K562 (cell line): ENCODE data around the gene IFNG-AS1. TPM values are rescaled to one million over a fixed set of nuclear protein-coding genes. Genes with fewer than 3 reads are reported as not detected.

Experiments
- ATAC-seq: fragments of 200-7000 bp; cut with Tn5 transposase; 3 replicates; pipeline ENCODE4 v1.9.1; 2020; ENCODE audit warnings: moderate library complexity
- BruUV-seq: library from RNA; stranded (reverse); fragments of 400-500 nt; replicated peaks from 2 replicates; lab custom pipeline; 2021; lab: Mats Ljungman, UMichigan
- CTCF ChIA-PET: fragments of 300-600 bp; formaldehyde crosslinking; extraction: SDS; loops from one replicate; lab custom pipeline; 2021; ENCODE audit warnings: low intra/inter-chr PET ratio; lab: Yijun Ruan, JAX
- POLR2A ChIA-PET: fragments of 300-600, 350-650 bp; sonication (Branson Sonifier 250); formaldehyde crosslinking; extraction: SDS; loops from one replicate; lab custom pipeline; 2021; ENCODE audit warnings: antibody characterized with exemption, inconsistent platforms; lab: Yijun Ruan, JAX
- DNase-seq, 4 experiments: peaks; one replicate each; pipeline versions ENCODE4 v3.0.0 to v3.0.0-alpha.2; 2011 to 2018; ENCODE audit warnings: low spot score in 3 of 4, mixed read lengths in 3 of 4; ENCODE audit errors: extremely low read depth in 1 of 4
- FAIRE-seq: peaks from 2 replicates; lab custom pipeline; 2011; peaks lifted over from hg19 to GRCh38; lab: Jason Lieb, UNC
- H2AFZ ChIP-seq: 2 replicates; pipeline ENCODE4 v1.6.0; 2011; ENCODE audit warnings: low read depth, low read length, control low read depth, inconsistent platforms
- H3K27ac ChIP-seq: fragments of 200-600 bp; 3 replicates; pipeline ENCODE4 v1.8.0; 2011; ENCODE audit warnings: low read depth, mild to moderate bottlenecking, control low read depth, inconsistent platforms, low read length, moderate library complexity, mixed read lengths; ENCODE audit errors: extremely low read depth
- H3K27me3 ChIP-seq, 2 experiments: fragments of 300-600 bp in 1 of 2; 2 replicates in 1 of 2; 3 replicates in 1 of 2; pipeline versions ENCODE4 v1.6.0 to v1.8.0; 2011; ENCODE audit warnings: inconsistent platforms in 2 of 2, low read length in 2 of 2, mild to moderate bottlenecking in 1 of 2, mixed read lengths in 1 of 2, moderate library complexity in 1 of 2; ENCODE audit not compliant: control insufficient read depth in 2 of 2, insufficient read depth in 2 of 2
- H3K36me3 ChIP-seq: fragments of 300-600 bp; 3 replicates; pipeline ENCODE4 v1.8.0; 2011; ENCODE audit warnings: mild to moderate bottlenecking, low read length, inconsistent platforms; ENCODE audit not compliant: control insufficient read depth, insufficient read depth
- H3K4me1 ChIP-seq, 2 experiments: fragments of 200-600 bp in 1 of 2; replicated peaks in 1 of 2; 2 replicates in 1 of 2; 3 replicates in 1 of 2; pipeline versions ENCODE4 v1.5.1 to v1.8.0; 2011; ENCODE audit warnings: inconsistent platforms in 2 of 2, low read length in 2 of 2, mild to moderate bottlenecking in 1 of 2, mixed read lengths in 1 of 2, moderate library complexity in 1 of 2; ENCODE audit not compliant: control insufficient read depth in 2 of 2, insufficient read depth in 2 of 2
- H3K4me2 ChIP-seq: 2 replicates; pipeline ENCODE4 v1.6.1; 2011; ENCODE audit warnings: low read length, control low read depth, inconsistent platforms, mixed read lengths; ENCODE audit not compliant: insufficient read depth
- H3K4me3 ChIP-seq: fragments of 200-600 bp; sonication (generic), shearing (Covaris generic); 2 replicates; pipeline ENCODE4 v1.5.1; 2016; ENCODE audit warnings: control low read depth, inconsistent platforms
- H3K79me2 ChIP-seq: fragments of 200-600 bp; 3 replicates; pipeline ENCODE4 v1.8.0; 2011; ENCODE audit warnings: low read length, inconsistent platforms; ENCODE audit not compliant: control insufficient read depth, insufficient read depth
- H3K9ac ChIP-seq, 2 experiments: 2 replicates each; pipeline versions ENCODE4 v1.6.0 to v1.6.1; 2011; ENCODE audit warnings: low read depth in 2 of 2, low read length in 2 of 2, control low read depth in 1 of 2, inconsistent platforms in 1 of 2, mild to moderate bottlenecking in 1 of 2, mixed read lengths in 1 of 2; ENCODE audit not compliant: insufficient read depth in 1 of 2
- H3K9me1 ChIP-seq: one replicate; pipeline ENCODE4 v1.6.0; 2011; ENCODE audit warnings: inconsistent platforms, mild to moderate bottlenecking, low read length, moderate library complexity; ENCODE audit not compliant: control insufficient read depth, insufficient read depth
- H3K9me3 ChIP-seq: replicated peaks from 2 replicates; pipeline ENCODE4 v1.5.1; 2011; ENCODE audit warnings: low read depth, low read length, inconsistent platforms; ENCODE audit not compliant: control insufficient read depth, insufficient read depth
- H4K20me1 ChIP-seq: replicated peaks from 2 replicates; pipeline ENCODE4 v1.6.1; 2011; ENCODE audit warnings: low read length, inconsistent platforms, mixed read lengths; ENCODE audit not compliant: control insufficient read depth, insufficient read depth
- CBX8 ChIP-seq: fragments of 200-600 bp; sonication (generic); IDR thresholded peaks from 2 replicates; pipeline ENCODE4 v1.6.1; 2012; ENCODE audit warnings: borderline replicate concordance, mixed run types, low read depth, mild to moderate bottlenecking, moderate library complexity, mixed read lengths, low read length, control low read depth, inconsistent platforms; ENCODE audit not compliant: poor library complexity, severe bottlenecking; ENCODE audit errors: extremely low read depth
- CEBPB ChIP-seq: fragments of 450-650 bp; IDR thresholded peaks from 2 replicates; pipeline ENCODE4 v1.6.1; 2016; ENCODE audit warnings: missing genetic modification characterization, missing compliant biosample characterization
- DIDO1 ChIP-seq: fragments of 450-650 bp; IDR thresholded peaks from 2 replicates; pipeline ENCODE4 v1.6.1; 2016; ENCODE audit warnings: low read depth, missing biosample characterization, missing genetic modification characterization
- FOXJ2 ChIP-seq: fragments of 200-800 bp; sonication (Bioruptor generic); IDR thresholded peaks from 2 replicates; pipeline ENCODE4 v1.6.1; 2016; ENCODE audit warnings: missing genetic modification characterization, missing compliant biosample characterization
- GTF2E2 ChIP-seq: fragments of 200-800 bp; sonication (Bioruptor generic); IDR thresholded peaks from 2 replicates; pipeline ENCODE4 v1.6.1; 2016; ENCODE audit warnings: missing genetic modification characterization, missing compliant biosample characterization
- HDAC2 ChIP-seq: fragments of 450-650 bp; IDR thresholded peaks from 2 replicates; pipeline ENCODE4 v1.6.1; 2016; ENCODE audit warnings: mild to moderate bottlenecking
- NONO ChIP-seq, 2 experiments: fragments of 200-400 bp in 1 of 2; fragments of 450-650 bp in 1 of 2; formaldehyde crosslinking in 1 of 2; IDR thresholded peaks; 2 replicates each; pipeline ENCODE4 v1.6.1; 2017; ENCODE audit warnings: low read depth in 2 of 2, mild to moderate bottlenecking in 2 of 2, moderate library complexity in 2 of 2, low read length in 1 of 2
- PHF21A ChIP-seq: fragments of 450-650 bp; IDR thresholded peaks from 2 replicates; pipeline ENCODE4 v1.6.1; 2017; ENCODE audit warnings: low read depth, borderline replicate concordance
- POLR3A ChIP-seq: IDR thresholded peaks from 2 replicates; pipeline ENCODE4 v1.6.1; 2011; ENCODE audit warnings: borderline replicate concordance, mild to moderate bottlenecking, moderate library complexity; ENCODE audit not compliant: insufficient read length, insufficient read depth; ENCODE audit errors: extremely low read depth
- RBM17 ChIP-seq: fragments of 200-400 bp; formaldehyde crosslinking; IDR thresholded peaks from 2 replicates; pipeline ENCODE4 v1.6.1; 2017; ENCODE audit warnings: low read depth, mild to moderate bottlenecking, low read length, borderline replicate concordance
- RBM22 ChIP-seq: fragments of 200-400 bp; formaldehyde crosslinking; IDR thresholded peaks from 2 replicates; pipeline ENCODE4 v1.6.1; 2018; ENCODE audit warnings: low read length, low read depth; ENCODE audit not compliant: poor library complexity, severe bottlenecking
- RNF2 ChIP-seq: sonication (generic); IDR thresholded peaks from 2 replicates; pipeline ENCODE4 v1.6.1; 2016
- ZNF23 ChIP-seq: fragments of 250-450 bp; sonication (Bioruptor Pico); IDR thresholded peaks from 2 replicates; pipeline ENCODE4 v1.4.0; 2020; ENCODE audit warnings: mild to moderate bottlenecking
- ZNF764 ChIP-seq: fragments of 250-450 bp; sonication (Bioruptor Pico); IDR thresholded peaks from 2 replicates; pipeline ENCODE4 v1.4.0; 2020; ENCODE audit warnings: low read depth, mild to moderate bottlenecking, moderate library complexity
- in situ Hi-C: fragments of 300-500 bp; cut with MboI; formaldehyde crosslinking; loops from 4 replicates; pipeline ENCODE4 v1.15.0; 2018; ENCODE audit warnings: inconsistent platforms, mixed read lengths
- intact Hi-C: fragments of 100-400 bp; cut with micrococcal nuclease; formaldehyde crosslinking; loops from 2 replicates; pipeline ENCODE4 v1.14.2; 2022
- polyA plus RNA-seq, 8 experiments: library from polyadenylated mRNA; depleted of rRNA in 4 of 8; stranded (reverse) in 5 of 8; unstranded in 3 of 8; fragments of >200 nt; fragmentation: Nextera tagmentation in 2 of 8; fragmentation: Illumina TruSeq in 1 of 8; extraction: Ambion mirVana in 2 of 8; extraction: Trizol in 1 of 8; gene quantifications; 2 replicates each; pipeline versions ENCODE4 v1.2.1 to v1.2.3, GENCODE V29; 2011 to 2014; ENCODE audit warnings: inconsistent platforms in 1 of 8, missing spikeins in 1 of 8
- total RNA-seq, 7 experiments: library from RNA; depleted of rRNA in 6 of 7; stranded (reverse); fragments of >200 nt in 6 of 7; fragmentation: Illumina TruSeq in 2 of 7; extraction: Trizol in 2 of 7; gene quantifications; 2 replicates each; pipeline versions ENCODE4 v1.2.1 to v1.2.3, GENCODE V29; 2011 to 2021; ENCODE audit warnings: low replicate concordance in 1 of 7
- TF ChIP-seq, protein P1 (sequence below): fragments of 450-650 bp; conservative IDR thresholded peaks from 2 replicates; pipeline ENCODE4 v1.6.1; 2016; ENCODE audit warnings: missing genetic modification characterization, low read depth, mild to moderate bottlenecking, control low read depth, missing compliant biosample characterization
- TF ChIP-seq, protein P2 (sequence below): sonication (generic); formaldehyde crosslinking; IDR thresholded peaks from 2 replicates; pipeline ENCODE4 v1.8.1; 2023; ENCODE audit warnings: mild to moderate bottlenecking, missing genetic modification reagents
- TF ChIP-seq, protein P3 (sequence below): fragments of 450-650 bp; formaldehyde crosslinking; IDR thresholded peaks from 2 replicates; pipeline ENCODE4 v1.4.0; 2022; ENCODE audit warnings: mild to moderate bottlenecking, moderate library complexity

Gene IFNG-AS1
- total and polyA plus RNA-seq, 9 of the 15 experiments (the other 6 are each of a cell fraction or from before 2014, with no cell fraction given) = not detected

DNA sequence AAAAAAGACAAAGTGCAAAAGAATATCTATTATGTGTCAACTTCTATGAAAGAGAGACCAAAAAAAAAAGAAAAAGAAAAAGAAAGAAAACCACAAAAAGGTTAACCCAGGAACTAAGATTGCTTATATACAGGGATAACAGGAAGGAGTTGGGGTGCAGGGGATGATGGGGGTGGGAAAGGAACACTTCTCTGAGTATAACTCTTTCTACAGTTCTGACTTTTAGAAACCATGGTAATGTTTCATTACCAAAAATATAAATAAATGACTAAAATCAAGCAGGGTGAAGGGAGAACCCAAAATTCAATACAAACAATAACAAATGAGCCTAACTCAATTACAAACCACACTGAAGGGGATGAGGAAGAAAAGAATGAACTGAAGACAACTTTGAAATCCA lies 9.1 kb downstream of the IFNG-AS1 start (continued):
- TF ChIP-seq, protein P1, sequence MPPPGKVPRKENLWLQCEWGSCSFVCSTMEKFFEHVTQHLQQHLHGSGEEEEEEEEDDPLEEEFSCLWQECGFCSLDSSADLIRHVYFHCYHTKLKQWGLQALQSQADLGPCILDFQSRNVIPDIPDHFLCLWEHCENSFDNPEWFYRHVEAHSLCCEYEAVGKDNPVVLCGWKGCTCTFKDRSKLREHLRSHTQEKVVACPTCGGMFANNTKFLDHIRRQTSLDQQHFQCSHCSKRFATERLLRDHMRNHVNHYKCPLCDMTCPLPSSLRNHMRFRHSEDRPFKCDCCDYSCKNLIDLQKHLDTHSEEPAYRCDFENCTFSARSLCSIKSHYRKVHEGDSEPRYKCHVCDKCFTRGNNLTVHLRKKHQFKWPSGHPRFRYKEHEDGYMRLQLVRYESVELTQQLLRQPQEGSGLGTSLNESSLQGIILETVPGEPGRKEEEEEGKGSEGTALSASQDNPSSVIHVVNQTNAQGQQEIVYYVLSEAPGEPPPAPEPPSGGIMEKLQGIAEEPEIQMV (tag) = no peak
- TF ChIP-seq POLR3A = no peak
- TF ChIP-seq ZNF764 (CRISPR knock-in tag) = no peak
- TF ChIP-seq CEBPB (tag) = no peak

DNA sequence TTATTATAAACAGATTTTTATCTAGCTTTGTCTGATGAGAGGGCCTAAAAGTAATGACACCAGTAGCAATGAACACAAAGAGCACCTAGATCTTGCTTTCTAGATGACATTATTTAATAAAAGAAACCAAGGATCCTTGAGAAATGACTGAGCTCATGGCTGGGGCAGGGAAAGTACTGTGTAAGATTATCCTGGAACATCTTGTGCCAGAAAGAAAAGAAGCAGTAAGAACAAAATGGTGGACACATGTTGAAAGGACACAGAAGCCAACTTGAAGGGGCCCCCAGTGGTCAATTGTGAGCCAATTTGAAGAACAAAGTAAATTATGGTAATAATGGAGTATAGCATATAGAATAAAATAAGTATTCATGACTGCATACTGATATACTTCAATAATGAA lies 10.0 kb downstream of the IFNG-AS1 start:
- no peaks in the 10 kb centered on the region for H3K4me1 ChIP-seq
- DNase-seq (no peak), FAIRE-seq (no peak), ATAC-seq (no peak)
- no peaks in the 10 kb centered on the region for H3K9me3 ChIP-seq
- no peaks in the 10 kb centered on the region for H4K20me1 ChIP-seq
- BruUV-seq = no TSS peak
- intact Hi-C loops (no loop called here), in situ Hi-C loops (no loop called here)
- no peak overlapping the region for H3K4me2 ChIP-seq
- H3K9ac ChIP-seq = no peak overlapping the region
- no peaks in the 10 kb centered on the region for H3K27me3 ChIP-seq
- H3K79me2 ChIP-seq = no peaks in the 10 kb centered on the region
- H2AFZ ChIP-seq = no peak overlapping the region
- no peaks in the 10 kb centered on the region for H3K36me3 ChIP-seq
- no peak overlapping the region for H3K4me3 ChIP-seq
- no peak overlapping the region for H3K27ac ChIP-seq
- ChIA-PET POLR2A (no interaction called here), CTCF (no interaction called here)
- H3K9me1 ChIP-seq = no peaks in the 10 kb centered on the region
- no peak for TF ChIP-seq GTF2E2 (tag)
- TF ChIP-seq, protein P2, sequence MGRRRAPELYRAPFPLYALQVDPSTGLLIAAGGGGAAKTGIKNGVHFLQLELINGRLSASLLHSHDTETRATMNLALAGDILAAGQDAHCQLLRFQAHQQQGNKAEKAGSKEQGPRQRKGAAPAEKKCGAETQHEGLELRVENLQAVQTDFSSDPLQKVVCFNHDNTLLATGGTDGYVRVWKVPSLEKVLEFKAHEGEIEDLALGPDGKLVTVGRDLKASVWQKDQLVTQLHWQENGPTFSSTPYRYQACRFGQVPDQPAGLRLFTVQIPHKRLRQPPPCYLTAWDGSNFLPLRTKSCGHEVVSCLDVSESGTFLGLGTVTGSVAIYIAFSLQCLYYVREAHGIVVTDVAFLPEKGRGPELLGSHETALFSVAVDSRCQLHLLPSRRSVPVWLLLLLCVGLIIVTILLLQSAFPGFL (CRISPR knock-in tag) = no peak
- TF ChIP-seq RNF2 = no peak
- TF ChIP-seq RBM22 = no peak
- TF ChIP-seq, protein P1 (tag) = no peak
- TF ChIP-seq, protein P3, sequence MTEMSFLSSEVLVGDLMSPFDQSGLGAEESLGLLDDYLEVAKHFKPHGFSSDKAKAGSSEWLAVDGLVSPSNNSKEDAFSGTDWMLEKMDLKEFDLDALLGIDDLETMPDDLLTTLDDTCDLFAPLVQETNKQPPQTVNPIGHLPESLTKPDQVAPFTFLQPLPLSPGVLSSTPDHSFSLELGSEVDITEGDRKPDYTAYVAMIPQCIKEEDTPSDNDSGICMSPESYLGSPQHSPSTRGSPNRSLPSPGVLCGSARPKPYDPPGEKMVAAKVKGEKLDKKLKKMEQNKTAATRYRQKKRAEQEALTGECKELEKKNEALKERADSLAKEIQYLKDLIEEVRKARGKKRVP (CRISPR knock-in tag) = no peak
- TF ChIP-seq PHF21A = no peak
- no peak for TF ChIP-seq FOXJ2
- TF ChIP-seq NONO (IDR thresholded peaks at IDR 0.05; ENCODE audit: low read depth in 2 of 2, low read length in 1 of 2) = no peak
- no peak for TF ChIP-seq DIDO1 (tag)
- no peak for TF ChIP-seq CBX8
- no peak for TF ChIP-seq ZNF23 (CRISPR knock-in tag)
- TF ChIP-seq RBM17 = no peak
- TF ChIP-seq HDAC2 = no peak
